ENCODE measurements around the gene GLOD5. TPM values are rescaled to one million over a fixed set of nuclear protein-coding genes. Genes with fewer than 3 reads are reported as not detected.
A peak's percentile ranks its signal among the peaks of the same experiment; 100 is the strongest.

Gene GLOD5
- total and polyA plus RNA-seq, 9 of the 15 experiments (the other 6 are each of a cell fraction or from before 2014, with no cell fraction given) = 0.27 to 4.4 (median 2.2) TPM

GRCh38 chrX:48761674-48762471, at the start of gene GLOD5 (continued):
- TF ChIP-seq THAP12 (CRISPR knock-in tag; IDR thresholded peaks at IDR 0.05) (no peak), NFYB (IDR thresholded peaks at IDR 0.05; ENCODE audit: extremely low read depth, insufficient read length) (no peak), CC2D1A (IDR thresholded peaks at IDR 0.05) (peak; percentile 54; the same call in 1 of the 2 replicates), SMC3 (conservative IDR thresholded peaks at IDR 0.05; ENCODE audit: insufficient read depth, low read depth, low read length) (peak; percentile 69), REST (IDR thresholded peaks at IDR 0.05; ENCODE audit: borderline replicate concordance) (peak; percentile 81; the same call in 1 of the 2 replicates), REST (CRISPR knock-in tag; IDR thresholded peaks at IDR 0.05; ENCODE audit: low read depth) (no peak), CTCF (IDR thresholded peaks at IDR 0.05 in 2 of 3, conservative IDR thresholded peaks at IDR 0.05 in 1 of 3; ENCODE audit: insufficient read depth in 2 of 3, low read depth in 1 of 3, low read length in 3 of 3) (peak; percentile 61 to 66 (median 61)), BRD9 (IDR thresholded peaks at IDR 0.05; ENCODE audit: low read depth, partially characterized antibody) (peak; percentile 39)
